GM21423 (cell line): ENCODE data around the gene BLVRB.
A peak's percentile ranks its signal among the peaks of the same experiment; 100 is the strongest.
"Not testable (repeated sequence)": the region's sequence is repeated elsewhere in the genome, so short reads cannot be mapped to it uniquely, and the experiment has no call there.

ENCODE experiments used
- ATAC-seq: cut with Tn5 transposase; IDR thresholded peaks from one replicate; pipeline ENCODE4 v1.9.1; 2021; ENCODE audit warnings: mild to moderate bottlenecking, moderate library complexity; ENCODE audit not compliant: unreplicated experiment

The BLVRB gene

DNA sequence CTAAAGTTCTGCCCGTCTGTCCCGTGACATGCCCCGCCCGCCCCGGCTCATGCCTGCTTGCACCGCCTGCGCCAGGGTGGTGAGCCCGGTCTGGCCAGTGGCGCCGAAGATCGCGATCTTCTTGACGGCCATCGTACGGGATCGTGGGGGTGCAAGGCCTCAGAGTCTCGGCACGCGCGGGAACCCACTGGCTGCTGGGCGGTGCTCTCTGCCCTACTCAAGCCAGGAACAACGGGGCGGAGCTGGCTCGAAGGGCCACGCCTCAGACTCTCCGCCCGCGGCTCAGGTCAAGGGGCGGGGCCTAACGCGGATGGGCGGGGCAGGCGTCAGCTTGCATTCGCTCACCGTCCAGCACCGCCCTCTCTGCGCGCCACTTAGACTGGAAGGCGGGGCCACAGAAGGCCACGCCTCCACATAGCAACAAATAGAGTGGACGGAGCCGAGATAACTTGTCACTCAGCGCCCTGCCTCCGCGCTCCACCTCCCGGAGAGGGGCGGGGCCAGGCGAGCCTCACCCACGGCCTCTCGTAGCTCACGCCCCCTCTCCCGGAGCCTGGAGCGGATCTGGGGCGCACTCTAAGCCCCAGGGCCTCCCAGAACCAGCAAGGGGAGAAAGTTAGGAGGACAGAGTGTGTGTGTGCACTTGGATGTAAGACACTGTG, at the start of gene BLVRB:
TSS of gene BLVRB (minus strand) at position 189 of the 662 bp plus-strand sequence. CDS start at position 132, 57 bp downstream.
- ATAC-seq = peak; percentile 77

DNA sequence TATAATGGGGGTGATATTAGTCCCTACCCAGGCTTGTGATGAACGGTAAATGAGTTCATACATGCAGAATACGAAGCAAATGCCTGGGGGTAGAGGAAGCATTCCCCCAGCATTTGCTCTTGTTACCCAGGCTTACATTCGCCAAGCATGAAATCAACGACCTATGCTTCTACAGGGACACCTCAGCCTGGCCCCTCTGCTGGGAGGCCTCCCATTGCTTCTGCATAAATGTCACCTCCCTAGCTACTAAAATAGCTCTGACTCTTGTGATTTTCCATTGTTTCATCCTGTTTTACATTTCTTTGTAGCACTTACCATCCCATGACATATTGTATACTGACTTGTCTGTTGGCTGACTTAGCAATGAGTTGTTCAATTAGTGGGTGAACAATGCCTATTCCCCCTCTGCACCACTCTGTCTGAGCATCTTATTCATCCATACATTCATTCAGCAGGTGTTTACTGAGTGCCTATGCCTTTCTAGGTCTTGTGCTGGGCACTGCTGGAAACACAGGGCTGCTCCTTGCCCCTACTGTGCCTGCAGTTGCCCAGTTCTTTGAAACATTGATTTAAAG, 48.3 kb upstream of the BLVRB start:
- ATAC-seq = no peak

DNA sequence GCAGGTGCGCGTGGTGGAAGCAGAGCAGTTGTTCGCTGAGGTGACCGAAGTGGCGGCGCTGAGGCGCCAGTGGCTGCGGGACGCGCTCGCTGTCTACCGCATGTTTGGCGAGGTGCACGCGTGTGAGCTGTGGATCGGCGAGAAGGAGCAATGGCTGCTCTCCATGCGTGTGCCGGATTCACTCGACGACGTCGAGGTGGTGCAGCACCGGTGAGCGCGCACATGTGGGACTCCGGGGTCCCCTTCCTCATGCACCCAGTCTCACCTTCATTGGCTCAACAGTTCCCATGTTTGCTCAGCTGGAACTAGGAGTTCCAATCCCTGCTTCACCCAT, 47.8 kb upstream of the BLVRB start:
- ATAC-seq = no peak

- ATAC-seq = no peak
Measured at GRCh38 chr19:40512473-40513344, 47.2 kb upstream of the BLVRB start.

GRCh38 chr19:40512110-40512472, 46.5 kb upstream of the BLVRB start:
- ATAC-seq = no peak

DNA sequence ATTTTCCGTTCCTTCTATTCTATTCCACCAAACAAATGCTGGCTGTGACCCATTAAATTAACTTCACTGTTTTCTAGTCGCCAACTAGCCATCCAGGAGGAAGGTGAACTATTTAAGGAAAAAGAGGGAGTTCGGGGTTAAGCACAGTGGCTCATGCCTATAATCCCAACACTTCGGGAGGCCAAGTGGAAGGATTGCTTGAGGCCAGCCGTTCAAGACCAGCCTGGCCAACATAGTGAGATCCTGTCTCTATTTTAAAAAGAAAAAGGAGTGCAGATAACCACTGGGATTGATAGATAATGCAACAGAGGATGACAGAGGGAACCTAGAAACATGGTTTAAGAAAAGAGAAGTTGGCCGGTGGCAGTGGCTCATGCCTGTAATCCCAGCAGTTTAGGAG, 45.9 kb upstream of the BLVRB start:
- ATAC-seq = no peak

- no peak for ATAC-seq
Measured at GRCh38 chr19:40510526-40511115, 45.1 kb upstream of the BLVRB start.

DNA sequence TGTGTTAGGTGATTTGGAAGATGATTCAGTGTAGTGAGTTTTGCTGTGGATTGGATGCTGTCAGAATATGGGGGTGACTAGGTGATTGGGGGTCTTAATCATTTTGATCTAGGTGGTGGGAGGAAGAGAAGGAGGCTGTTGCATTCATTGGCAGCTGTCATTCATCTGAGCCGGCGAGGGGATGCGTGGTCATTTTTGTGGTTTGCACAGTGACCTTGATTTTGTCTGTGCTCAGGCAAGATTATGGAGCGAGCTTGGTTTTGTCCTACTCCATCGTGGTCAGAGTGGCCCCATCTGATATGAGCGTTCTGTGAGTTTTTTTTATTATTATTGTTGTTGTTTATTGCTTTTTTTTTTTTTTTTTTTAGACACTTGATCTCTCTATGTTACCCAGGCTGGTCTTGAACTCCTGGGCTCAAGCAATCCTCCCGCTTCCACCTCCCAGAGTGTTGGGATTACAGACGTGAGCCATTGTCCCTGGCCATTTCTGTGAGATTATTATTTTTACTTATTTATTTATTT, 43.3 kb upstream of the BLVRB start:
- no peak for ATAC-seq

GRCh38 chr19:40507892-40508291, 42.3 kb upstream of the BLVRB start:
- no peak for ATAC-seq

GRCh38 chr19:40506099-40506498, 40.6 kb upstream of the BLVRB start:
- no peak for ATAC-seq

GRCh38 chr19:40503320-40503695, 37.8 kb upstream of the BLVRB start:
- no peak for ATAC-seq

DNA sequence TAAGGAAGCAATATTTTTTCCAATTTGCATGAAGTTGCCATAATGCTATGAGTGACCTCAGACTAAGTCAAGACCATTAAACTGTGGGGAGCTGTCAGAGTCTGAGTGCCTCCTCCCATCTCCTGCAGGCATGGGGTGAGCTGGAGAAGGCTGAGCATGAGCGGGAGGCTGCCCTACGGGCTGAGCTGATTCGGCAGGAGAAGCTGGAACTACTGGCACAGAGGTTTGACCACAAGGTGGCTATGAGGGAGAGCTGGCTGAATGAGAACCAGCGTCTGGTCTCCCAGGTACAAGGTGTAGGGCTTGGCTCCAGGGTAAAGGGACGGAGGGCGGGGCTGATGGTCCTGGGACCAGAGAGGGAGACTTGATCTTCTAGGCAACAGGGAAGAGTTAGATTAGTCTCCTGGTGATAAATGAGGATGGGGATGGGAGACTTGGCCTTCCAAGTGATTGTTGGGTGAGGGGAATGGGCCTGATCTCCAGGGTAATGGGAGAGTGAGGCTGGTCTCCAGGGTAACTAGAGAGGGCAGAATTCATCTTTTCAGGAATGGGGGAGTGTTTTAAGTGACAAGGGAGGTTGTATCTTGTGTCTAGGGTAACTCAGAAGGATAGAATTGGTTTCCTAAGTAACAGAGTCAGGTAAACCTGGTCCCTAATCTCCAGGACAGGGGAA, 37.2 kb upstream of the BLVRB start:
- ATAC-seq = no peak

DNA sequence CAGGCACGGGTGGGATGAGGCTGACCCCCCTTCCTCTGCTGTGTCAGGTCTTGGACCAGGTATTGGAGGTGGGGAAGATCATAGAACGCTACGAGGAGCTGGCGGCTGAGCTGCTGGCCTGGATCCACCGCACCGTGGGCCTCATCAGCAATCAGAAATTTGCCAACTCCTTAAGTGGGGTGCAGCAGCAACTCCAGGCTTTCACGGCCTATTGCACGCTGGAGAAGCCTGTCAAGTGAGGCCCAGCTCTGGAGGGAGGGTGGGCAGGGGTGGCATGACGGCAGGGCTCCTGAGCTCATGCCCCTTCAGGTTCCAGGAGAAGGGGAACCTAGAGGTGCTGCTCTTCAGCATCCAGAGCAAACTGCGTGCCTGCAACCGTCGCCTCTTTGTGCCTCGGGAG, 36.5 kb upstream of the BLVRB start:
- no peak for ATAC-seq

- ATAC-seq = no peak
Measured at GRCh38 chr19:40501599-40501998, 36.1 kb upstream of the BLVRB start.

DNA sequence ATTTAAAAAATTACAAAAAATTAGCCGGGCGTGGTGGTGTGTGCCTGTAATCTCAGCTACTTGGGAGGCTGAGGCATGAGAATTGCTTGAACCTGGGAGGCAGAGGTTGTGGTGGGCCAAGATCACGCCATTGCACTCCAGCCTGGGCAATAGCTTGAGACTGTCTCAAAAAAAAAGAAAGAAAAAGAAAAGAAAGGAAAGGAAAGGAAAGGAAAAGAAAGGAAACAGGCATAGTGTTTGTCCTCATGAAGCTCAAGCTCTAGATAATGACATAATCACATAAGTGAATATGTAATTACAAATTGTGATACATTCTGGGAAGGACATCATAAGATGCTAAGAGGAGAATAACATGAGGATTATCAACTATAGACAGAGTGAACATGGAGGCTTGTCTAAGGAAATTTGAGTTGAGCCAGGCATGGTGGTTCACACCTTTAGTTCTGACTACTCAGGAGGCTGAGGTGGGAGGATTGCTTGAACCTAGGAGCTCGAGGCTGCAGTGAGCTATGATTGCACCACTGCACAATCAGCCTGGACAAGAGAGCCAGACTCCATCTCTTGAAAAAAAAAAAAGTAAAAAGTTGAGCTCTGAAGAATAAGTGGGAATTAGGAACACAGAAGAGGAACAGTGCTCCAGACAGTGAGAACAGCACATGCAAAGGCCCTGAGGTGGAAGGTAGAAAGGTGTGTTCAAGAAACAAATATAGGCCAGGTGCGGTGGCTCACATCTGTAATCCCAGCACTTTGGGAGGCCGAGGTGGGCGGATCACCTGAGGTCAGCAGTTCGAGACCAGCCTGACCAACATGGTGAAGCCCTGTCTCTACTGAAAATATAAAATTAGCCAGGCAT, 35.4 kb upstream of the BLVRB start:
- ATAC-seq = not testable (repeated sequence)

- no peak for ATAC-seq
Measured at GRCh38 chr19:40499320-40499719, 33.8 kb upstream of the BLVRB start.

DNA sequence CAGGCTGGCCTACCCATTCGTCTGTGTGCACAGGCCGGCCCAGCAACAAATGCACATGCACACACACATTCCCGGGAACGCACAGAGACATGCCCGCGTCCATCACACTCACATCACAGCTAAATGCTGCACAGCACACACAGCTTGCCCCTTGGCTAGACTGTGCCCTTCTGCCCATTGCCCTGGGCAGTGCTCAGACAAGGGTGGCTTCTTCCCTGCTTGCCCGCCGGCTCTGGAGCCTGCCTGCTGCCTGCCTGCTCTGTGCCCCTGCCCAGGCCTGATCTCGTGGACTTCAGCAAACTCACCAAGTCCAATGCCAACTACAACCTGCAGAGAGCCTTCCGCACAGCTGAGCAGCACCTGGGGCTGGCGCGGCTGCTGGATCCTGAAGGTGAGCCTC, 31.7 kb upstream of the BLVRB start:
- no peak for ATAC-seq

DNA sequence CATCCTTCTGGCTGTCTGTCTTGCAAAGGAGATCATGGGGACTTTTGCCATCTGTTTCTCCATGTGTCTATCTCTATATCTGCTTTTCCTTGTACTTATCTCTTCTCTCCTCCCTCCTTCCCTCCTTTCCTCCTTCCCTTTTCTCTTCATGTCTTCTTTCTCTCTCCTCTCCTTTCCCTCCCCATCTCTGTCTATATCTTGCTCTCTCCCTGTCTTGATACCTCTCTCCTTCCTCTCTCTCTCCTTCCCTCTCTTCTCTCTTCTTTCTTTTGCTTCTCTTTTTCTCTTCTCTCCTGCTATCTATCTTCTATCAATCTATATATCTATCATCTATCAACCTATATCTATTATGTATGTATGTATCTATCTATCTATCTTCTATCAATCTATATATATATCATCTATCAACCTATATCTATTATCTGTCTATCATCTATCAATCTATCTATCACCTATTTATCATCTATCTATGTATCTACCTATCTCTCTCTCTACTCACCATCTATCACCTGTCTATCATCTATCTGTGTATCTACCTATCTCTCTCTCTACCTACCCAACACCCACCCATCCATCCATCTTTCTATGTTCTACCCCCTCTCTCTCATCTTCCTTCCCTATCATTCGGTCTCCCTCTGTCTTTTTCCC, 28.8 kb upstream of the BLVRB start:
- ATAC-seq = no peak

DNA sequence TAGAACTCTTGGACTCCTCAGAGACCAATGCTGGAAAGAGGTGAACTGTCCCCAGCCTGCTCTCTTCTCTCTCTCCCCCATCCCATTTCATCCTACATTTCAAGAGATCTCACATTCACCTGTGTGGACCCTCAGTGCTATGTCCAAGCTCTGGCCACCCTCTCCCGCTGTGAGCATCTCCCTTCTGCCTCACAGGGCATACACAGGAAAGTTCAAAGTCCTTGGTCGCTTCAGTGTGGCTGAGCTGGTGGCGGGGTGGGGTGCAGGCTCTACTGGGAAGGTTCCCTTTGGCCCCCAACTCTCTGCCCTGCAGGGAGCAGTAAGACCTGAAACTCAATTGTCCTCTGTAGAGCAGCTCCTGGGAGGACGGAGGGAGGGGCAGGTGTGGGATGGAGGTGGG, 28.2 kb upstream of the BLVRB start:
- ATAC-seq = no peak

- no peak for ATAC-seq
Measured at GRCh38 chr19:40492274-40492673, 26.7 kb upstream of the BLVRB start.
